Caco-2 (cell line): ENCODE data around the gene XRN2. TPM values are rescaled to one million over a fixed set of nuclear protein-coding genes. Genes with fewer than 3 reads are reported as not detected.

Experiments
- BruUV-seq: library from RNA; stranded (reverse); fragments of 400-500 nt; replicated peaks from 2 replicates; lab custom pipeline; 2021; lab: Mats Ljungman, UMichigan
- CTCF ChIA-PET: fragments of 300-600 bp; sonication (Branson Sonifier 250); formaldehyde crosslinking; loops from one replicate; lab custom pipeline; 2022; ENCODE audit warnings: antibody characterized with exemption; lab: Charles Lee
- POLR2A ChIA-PET: fragments of 300-600 bp; sonication (Branson Sonifier 250); formaldehyde crosslinking; loops from one replicate; lab custom pipeline; 2022; ENCODE audit warnings: antibody characterized with exemption; lab: Charles Lee
- DNase-seq, 2 experiments: peaks; one replicate each; pipeline versions ENCODE4 v3.0.0 to v3.0.0-alpha.2; 2020 to 2022
- H3K27me3 ChIP-seq: replicated peaks from 2 replicates; pipeline ENCODE4 v1.6.0; 2011; ENCODE audit warnings: low read length; ENCODE audit not compliant: control insufficient read depth, insufficient read depth
- H3K36me3 ChIP-seq: 2 replicates; pipeline ENCODE4 v1.5.1; 2011; ENCODE audit warnings: low read length; ENCODE audit not compliant: control insufficient read depth, insufficient read depth
- H3K4me1 ChIP-seq: fragments of 250-450 bp; sonication (Bioruptor Pico); 2 replicates; pipeline ENCODE4 v1.5.1; 2020; ENCODE audit warnings: mild to moderate bottlenecking
- H3K4me3 ChIP-seq: 2 replicates; pipeline ENCODE4 v1.5.1; 2011; ENCODE audit warnings: low read depth, mild to moderate bottlenecking, control low read depth, low read length
- H3K9me3 ChIP-seq: fragments of 250-450 bp; sonication (Bioruptor Pico); 2 replicates; pipeline ENCODE4 v1.5.1; 2020; ENCODE audit warnings: mild to moderate bottlenecking, moderate library complexity
- H3K27ac Mint-ChIP-seq: one replicate; pipeline ENCODE4 v1.8.0; 2022; ENCODE audit warnings: mixed read lengths; ENCODE audit not compliant: unreplicated experiment
- H3K27me3 Mint-ChIP-seq: one replicate; pipeline ENCODE4 v1.8.0; 2022; ENCODE audit warnings: mixed read lengths; ENCODE audit not compliant: insufficient read depth, unreplicated experiment
- H3K36me3 Mint-ChIP-seq: one replicate; pipeline ENCODE4 v1.8.0; 2022; ENCODE audit warnings: mild to moderate bottlenecking, mixed read lengths; ENCODE audit not compliant: insufficient read depth, unreplicated experiment
- H3K4me1 Mint-ChIP-seq: one replicate; pipeline ENCODE4 v1.8.0; 2022; ENCODE audit warnings: low read depth, mixed read lengths; ENCODE audit not compliant: unreplicated experiment
- H3K4me3 Mint-ChIP-seq: one replicate; pipeline ENCODE4 v1.8.0; 2022; ENCODE audit warnings: mild to moderate bottlenecking, moderate library complexity, mixed read lengths; ENCODE audit not compliant: unreplicated experiment
- H3K9me3 Mint-ChIP-seq: one replicate; pipeline ENCODE4 v1.8.0; 2022; ENCODE audit warnings: mixed read lengths; ENCODE audit not compliant: unreplicated experiment
- CTCF ChIP-seq, 2 experiments: fragments of 200-600 bp in 1 of 2; IDR thresholded peaks; 1 replicate in 1 of 2; 2 replicates in 1 of 2; pipeline versions ENCODE4 v1.5.1 to v1.8.0; 2011 to 2022; ENCODE audit warnings: antibody characterized with exemption in 1 of 2, control low read depth in 1 of 2, inconsistent platforms in 1 of 2, low read depth in 1 of 2, low read length in 1 of 2, mild to moderate bottlenecking in 1 of 2, moderate library complexity in 1 of 2; ENCODE audit not compliant: insufficient read depth in 1 of 2, severe bottlenecking in 1 of 2, unreplicated experiment in 1 of 2
- intact Hi-C: fragments of 100-400 bp; cut with micrococcal nuclease; formaldehyde crosslinking; loops from one replicate; pipeline ENCODE4 v1.10.0; 2022; ENCODE audit not compliant: unreplicated experiment
- total RNA-seq: library from RNA; stranded (reverse); gene quantifications from 2 replicates; pipeline ENCODE4 v1.2.3, GENCODE V29; 2022

The XRN2 gene
- total RNA-seq, 1 experiment from 2014 or later: 86.3 TPM

- Mint-ChIP-seq H3K27me3 (no peaks in the 10 kb centered on the region), H3K4me1 (no peaks in the 10 kb centered on the region), H3K36me3 (no peaks in the 10 kb centered on the region), H3K4me3 (no peak overlapping the region), H3K9me3 (no peaks in the 10 kb centered on the region), H3K27ac (no peak overlapping the region)
- Histone ChIP-seq H3K4me1 (no peaks in the 10 kb centered on the region), H3K27me3 (no peaks in the 10 kb centered on the region), H3K9me3 (peaks cover 3% of the 10 kb centered on the region; the same call in 1 of the 2 replicates), H3K36me3 (no peaks in the 10 kb centered on the region), H3K4me3 (no peak overlapping the region)
- CTCF ChIA-PET: no interaction called here
- intact Hi-C loops: no loop called here
- no peak for TF ChIP-seq CTCF (IDR thresholded peaks at IDR 0.05; ENCODE audit: insufficient read depth in 1 of 2, low read depth in 1 of 2, low read length in 1 of 2, severe bottlenecking in 1 of 2, unreplicated experiment in 1 of 2)
- DNase-seq: no peak
- BruUV-seq: no TSS peak
- POLR2A ChIA-PET: no interaction called here
These were observed 44.7 kb upstream of the XRN2 start for GRCh38 chr20:21258411-21258810.

GRCh38 chr20:21259346-21259745 lies 43.8 kb upstream of the XRN2 start:
- no peaks in the 10 kb centered on the region for H3K36me3 Mint-ChIP-seq
- no peaks in the 10 kb centered on the region for H3K27me3 ChIP-seq
- intact Hi-C loops: no loop called here
- H3K4me3 Mint-ChIP-seq: no peak overlapping the region
- no peaks in the 10 kb centered on the region for H3K4me1 Mint-ChIP-seq
- H3K4me3 ChIP-seq: no peak overlapping the region
- CTCF ChIA-PET: no interaction called here
- no peak for DNase-seq
- no peaks in the 10 kb centered on the region for H3K27me3 Mint-ChIP-seq
- H3K36me3 ChIP-seq: no peaks in the 10 kb centered on the region
- H3K9me3 Mint-ChIP-seq: no peaks in the 10 kb centered on the region
- no peak overlapping the region for H3K27ac Mint-ChIP-seq
- POLR2A ChIA-PET: interaction anchor here (0.6 kb wide), 1 partner anchor 45 kb away, joined by 3 read pairs; no protein-coding TSS in a partner anchor
- peaks cover 3% of the 10 kb centered on the region; the same call in 1 of the 2 replicates for H3K9me3 ChIP-seq
- H3K4me1 ChIP-seq: no peaks in the 10 kb centered on the region
- TF ChIP-seq CTCF (IDR thresholded peaks at IDR 0.05; ENCODE audit: insufficient read depth in 1 of 2, low read depth in 1 of 2, low read length in 1 of 2, severe bottlenecking in 1 of 2, unreplicated experiment in 1 of 2): no peak
- BruUV-seq: no TSS peak

- Mint-ChIP-seq H3K9me3 (no peaks in the 10 kb centered on the region), H3K4me1 (no peaks in the 10 kb centered on the region), H3K4me3 (no peak overlapping the region), H3K36me3 (no peaks in the 10 kb centered on the region), H3K27me3 (no peaks in the 10 kb centered on the region), H3K27ac (no peak overlapping the region)
- H3K4me3 ChIP-seq: no peak overlapping the region
- no peaks in the 10 kb centered on the region for H3K27me3 ChIP-seq
- no peak for DNase-seq
- no peaks in the 10 kb centered on the region for H3K4me1 ChIP-seq
- ChIA-PET POLR2A (no interaction called here), CTCF (interaction anchor here (0.6 kb wide), 1 partner anchor 44 kb away, joined by 7 read pairs; no protein-coding TSS in a partner anchor)
- no peaks in the 10 kb centered on the region for H3K36me3 ChIP-seq
- no TSS peak for BruUV-seq
- H3K9me3 ChIP-seq: peaks cover 6% of the 10 kb centered on the region; the same call in 1 of the 2 replicates
- intact Hi-C loops: no loop called here
- no peak for TF ChIP-seq CTCF (IDR thresholded peaks at IDR 0.05; ENCODE audit: insufficient read depth in 1 of 2, low read depth in 1 of 2, low read length in 1 of 2, severe bottlenecking in 1 of 2, unreplicated experiment in 1 of 2)
These were observed 40.3 kb upstream of the XRN2 start for GRCh38 chr20:21262812-21263211.
